ENCODE measurements around the gene MUC2. TPM values are rescaled to one million over a fixed set of nuclear protein-coding genes. Genes with fewer than 3 reads are reported as not detected.

MUC2 gene
- total and polyA plus RNA-seq, 2 of the 13 experiments (the other 11 are each of a cell fraction or from before 2014, with no cell fraction given) = not detected

GRCh38 chr11:1035577-1036283, 38.9 kb upstream of the MUC2 start:
- no peak overlapping the region for H3K4me2 ChIP-seq (ENCODE audit: low read depth, low read length)
- intact Hi-C loops (cut with micrococcal nuclease; ENCODE audit: unreplicated experiment) = no loop called here
- H3K4me1 ChIP-seq (ENCODE audit: insufficient read depth, low read length) = no peaks in the 10 kb centered on the region
- in situ Hi-C loops (cut with HindIII; ENCODE audit: extremely low pct_ligation_motif_present, low pct_unique_long_range_greater_than_20kb) = no loop called here
- no peak for TF ChIP-seq THAP9 (CRISPR knock-in tag; IDR thresholded peaks at IDR 0.05; ENCODE audit: borderline replicate concordance)
- POLR2A ChIA-PET = no interaction called here
- H3K9ac ChIP-seq (ENCODE audit: insufficient read depth, low read depth, low read length) = no peak overlapping the region
- no peaks in the 10 kb centered on the region for H3K9me3 ChIP-seq (ENCODE audit: low read length)
- H3K27ac ChIP-seq (ENCODE audit: extremely low read length, insufficient read depth, low read length) = no peak overlapping the region
- H4K20me1 ChIP-seq (ENCODE audit: insufficient read depth, low read length) = no peaks in the 10 kb centered on the region
- no peaks in the 10 kb centered on the region for H3K36me3 ChIP-seq (replicated peaks in 1 of 2; ENCODE audit: control insufficient read depth in 1 of 2, insufficient read depth in 2 of 2, low read length in 2 of 2)
- H3K4me3 ChIP-seq (replicated peaks in 1 of 3; ENCODE audit: insufficient read depth in 1 of 3, low read depth in 2 of 3, low read length in 3 of 3) = no peak overlapping the region
- 34% methylated on average over 6 of the region's 29 CpGs for WGBS (ENCODE audit: low lambda C conversion rate)
- H3K79me2 ChIP-seq (ENCODE audit: insufficient read depth, low read length) = no peaks in the 10 kb centered on the region
- no peak overlapping the region for H2AFZ ChIP-seq (ENCODE audit: low read length)
- CTCF ChIA-PET (ENCODE audit: low intra/inter-chr PET ratio, low total read pairs) = no interaction called here
- ATAC-seq (no peak), DNase-seq (ENCODE audit: low spot score) (no peak), FAIRE-seq (no peak)
- H3K27me3 ChIP-seq (ENCODE audit: control insufficient read depth in 1 of 2, insufficient read depth in 2 of 2, low read length in 2 of 2) = peaks cover 28 to 72% of the 10 kb centered on the region in 2 experiments; a peak in 4 of 5 replicates
- BruUV-seq (replicated peaks) = no TSS peak

- Histone ChIP-seq H3K9me3 (ENCODE audit: low read length) (no peaks in the 10 kb centered on the region), H3K27me3 (ENCODE audit: control insufficient read depth in 1 of 2, insufficient read depth in 2 of 2, low read length in 2 of 2) (peaks cover 31 to 75% of the 10 kb centered on the region in 2 experiments; a peak in 4 of 5 replicates), H2AFZ (ENCODE audit: low read length) (no peak within 1 kb of the TSS), H3K79me2 (ENCODE audit: insufficient read depth, low read length) (no peaks in the 10 kb centered on the region), H3K4me1 (ENCODE audit: insufficient read depth, low read length) (peaks cover 2% of the 10 kb centered on the region), H3K4me3 (replicated peaks in 1 of 3; ENCODE audit: insufficient read depth in 1 of 3, low read depth in 2 of 3, low read length in 3 of 3) (peak within 1 kb of the TSS in 1 of 3 experiments; percentile 28; a peak in 1 of 6 replicates), H3K36me3 (replicated peaks in 1 of 2; ENCODE audit: control insufficient read depth in 1 of 2, insufficient read depth in 2 of 2, low read length in 2 of 2) (no peaks in the 10 kb centered on the region), H3K27ac (ENCODE audit: extremely low read length, insufficient read depth, low read length) (no peak within 1 kb of the TSS), H3K4me2 (ENCODE audit: low read depth, low read length) (peak within 1 kb of the TSS; percentile 18; the same call in 1 of the 2 replicates), H4K20me1 (ENCODE audit: insufficient read depth, low read length) (no peaks in the 10 kb centered on the region), H3K9ac (ENCODE audit: insufficient read depth, low read depth, low read length) (no peak within 1 kb of the TSS)
- no CpG with 5 or more reads among the region's 42 CpGs for WGBS (ENCODE audit: low lambda C conversion rate)
- ATAC-seq (peak; percentile 40), FAIRE-seq (no peak), DNase-seq (ENCODE audit: low spot score) (no peak)
- CTCF ChIA-PET (ENCODE audit: low intra/inter-chr PET ratio, low total read pairs) = no interaction called here
- no TSS peak for BruUV-seq (replicated peaks)
- POLR2A ChIA-PET = no interaction called here
- in situ Hi-C loops (cut with HindIII; ENCODE audit: extremely low pct_ligation_motif_present, low pct_unique_long_range_greater_than_20kb) = no loop called here
- intact Hi-C loops (cut with micrococcal nuclease; ENCODE audit: unreplicated experiment) = no loop called here
- TF ChIP-seq, protein P1, sequence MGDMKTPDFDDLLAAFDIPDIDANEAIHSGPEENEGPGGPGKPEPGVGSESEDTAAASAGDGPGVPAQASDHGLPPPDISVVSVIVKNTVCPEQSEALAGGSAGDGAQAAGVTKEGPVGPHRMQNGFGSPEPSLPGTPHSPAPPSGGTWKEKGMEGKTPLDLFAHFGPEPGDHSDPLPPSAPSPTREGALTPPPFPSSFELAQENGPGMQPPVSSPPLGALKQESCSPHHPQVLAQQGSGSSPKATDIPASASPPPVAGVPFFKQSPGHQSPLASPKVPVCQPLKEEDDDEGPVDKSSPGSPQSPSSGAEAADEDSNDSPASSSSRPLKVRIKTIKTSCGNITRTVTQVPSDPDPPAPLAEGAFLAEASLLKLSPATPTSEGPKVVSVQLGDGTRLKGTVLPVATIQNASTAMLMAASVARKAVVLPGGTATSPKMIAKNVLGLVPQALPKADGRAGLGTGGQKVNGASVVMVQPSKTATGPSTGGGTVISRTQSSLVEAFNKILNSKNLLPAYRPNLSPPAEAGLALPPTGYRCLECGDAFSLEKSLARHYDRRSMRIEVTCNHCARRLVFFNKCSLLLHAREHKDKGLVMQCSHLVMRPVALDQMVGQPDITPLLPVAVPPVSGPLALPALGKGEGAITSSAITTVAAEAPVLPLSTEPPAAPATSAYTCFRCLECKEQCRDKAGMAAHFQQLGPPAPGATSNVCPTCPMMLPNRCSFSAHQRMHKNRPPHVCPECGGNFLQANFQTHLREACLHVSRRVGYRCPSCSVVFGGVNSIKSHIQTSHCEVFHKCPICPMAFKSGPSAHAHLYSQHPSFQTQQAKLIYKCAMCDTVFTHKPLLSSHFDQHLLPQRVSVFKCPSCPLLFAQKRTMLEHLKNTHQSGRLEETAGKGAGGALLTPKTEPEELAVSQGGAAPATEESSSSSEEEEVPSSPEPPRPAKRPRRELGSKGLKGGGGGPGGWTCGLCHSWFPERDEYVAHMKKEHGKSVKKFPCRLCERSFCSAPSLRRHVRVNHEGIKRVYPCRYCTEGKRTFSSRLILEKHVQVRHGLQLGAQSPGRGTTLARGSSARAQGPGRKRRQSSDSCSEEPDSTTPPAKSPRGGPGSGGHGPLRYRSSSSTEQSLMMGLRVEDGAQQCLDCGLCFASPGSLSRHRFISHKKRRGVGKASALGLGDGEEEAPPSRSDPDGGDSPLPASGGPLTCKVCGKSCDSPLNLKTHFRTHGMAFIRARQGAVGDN (CRISPR knock-in tag; IDR thresholded peaks at IDR 0.05) = peak; percentile 21; the same call in 1 of the 2 replicates
- TF ChIP-seq HDAC6 (IDR thresholded peaks at IDR 0.05; ENCODE audit: low read depth, low read length) = no peak
Measured at GRCh38 chr11:1036303-1036923, 38.3 kb upstream of the MUC2 start, which contains the start of gene MUC6. Gene MUC6, minus strand, starts transcription at chr11:1036718. Its CDS starts 63 bp downstream, at chr11:1036655.

All from HepG2 (cell line).